Colonic mucosa (tissue), 4 donors: ENCODE data around the gene PRMT1. TPM values are rescaled to one million over a fixed set of nuclear protein-coding genes. Genes with fewer than 3 reads are reported as not detected.
"Not testable (repeated sequence)": the region's sequence is repeated elsewhere in the genome, so short reads cannot be mapped to it uniquely, and the experiment has no call there.

ENCODE experiments used
- DNase-seq: peaks from one replicate; pipeline ENCODE4 v3.0.0-alpha.2; 2020
- H3K27ac ChIP-seq: fragments of 200-600 bp; one replicate; pipeline ENCODE4 v1.8.0; 2021
- H3K27me3 ChIP-seq: fragments of 200-600 bp; one replicate; pipeline ENCODE4 v1.8.0; 2021
- H3K36me3 ChIP-seq: fragments of 200-600 bp; one replicate; pipeline ENCODE4 v1.8.0; 2021
- H3K4me1 ChIP-seq: fragments of 200-600 bp; one replicate; pipeline ENCODE4 v1.8.0; 2021; ENCODE audit warnings: mild to moderate bottlenecking
- H3K4me3 ChIP-seq: fragments of 200-600 bp; one replicate; pipeline ENCODE4 v1.8.0; 2021
- H3K9ac ChIP-seq, 2 donors: one replicate each; pipeline ENCODE4 v1.7.0; 2013; ENCODE audit warnings: control low read depth in 2 of 2, low read depth in 2 of 2, low read length in 2 of 2
- H3K9me3 ChIP-seq: fragments of 200-600 bp; one replicate; pipeline ENCODE4 v1.8.0; 2021
- CTCF ChIP-seq: fragments of 200-600 bp; IDR thresholded peaks from one replicate; pipeline ENCODE4 v1.8.0; 2022; ENCODE audit warnings: antibody characterized with exemption, mild to moderate bottlenecking
- intact Hi-C: fragments of 100-400 bp; cut with DNase I; formaldehyde crosslinking; loops from one replicate; pipeline ENCODE4 v1.14.1; 2022
- total RNA-seq, 2 donors: library from RNA; stranded (reverse); fragmentation: NEBNext Ultra II Directional in 1 of 2; extraction: Animal tissue kit (Norgen Biotek cat#: 25700) in 1 of 2; gene quantifications; one replicate each; pipeline ENCODE4 v1.2.1, GENCODE V29; 2021
- donor health status: healthy.
- donor health status: DM: no; HTN: no; CAD: no.
- donor health status: DM: no; HTN: no; CAD: no.

The PRMT1 gene
- total RNA-seq, result 100 to 1,000 TPM in 1 of 2 donors, 10 to 100 TPM in 1; 81.3 to 177 TPM

GRCh38 chr19:49677231-49677900 is at the start of gene PRMT1:
Gene PRMT1 (plus strand): TSS chr19:49677271. CDS start chr19:49677281, 10 bp downstream.
- peak within 1 kb of the TSS; percentile 82 to 97 for H3K9ac ChIP-seq
- H3K4me1 ChIP-seq, result peaks cover 12% of the 10 kb centered on the region
- H3K36me3 ChIP-seq, result no peaks in the 10 kb centered on the region
- no peak for TF ChIP-seq CTCF
- H3K9me3 ChIP-seq, result no peaks in the 10 kb centered on the region
- intact Hi-C loops, result no loop called here
- H3K27ac ChIP-seq, result peak within 1 kb of the TSS; percentile 88
- peak within 1 kb of the TSS; percentile 66 for H3K4me3 ChIP-seq
- no peaks in the 10 kb centered on the region for H3K27me3 ChIP-seq
- no peak for DNase-seq

GRCh38 chr19:49629659-49630058 is 47.4 kb upstream of the PRMT1 start:
- H3K9ac ChIP-seq, result no peak overlapping the region
- intact Hi-C loops, result no loop called here
- no peaks in the 10 kb centered on the region for H3K4me1 ChIP-seq
- no peaks in the 10 kb centered on the region for H3K9me3 ChIP-seq
- no peak for DNase-seq
- H3K36me3 ChIP-seq, result no peaks in the 10 kb centered on the region
- TF ChIP-seq CTCF, result no peak
- no peaks in the 10 kb centered on the region for H3K27me3 ChIP-seq
- no peak overlapping the region for H3K27ac ChIP-seq
- no peak overlapping the region for H3K4me3 ChIP-seq

GRCh38 chr19:49631014-49631588 is 46.0 kb upstream of the PRMT1 start:
- no peak overlapping the region for H3K27ac ChIP-seq

GRCh38 chr19:49631610-49632192 is 45.4 kb upstream of the PRMT1 start:
- no peak overlapping the region for H3K9ac ChIP-seq
- no peaks in the 10 kb centered on the region for H3K36me3 ChIP-seq
- no peaks in the 10 kb centered on the region for H3K4me1 ChIP-seq
- H3K27me3 ChIP-seq, result no peaks in the 10 kb centered on the region
- DNase-seq, result no peak
- H3K4me3 ChIP-seq, result no peak overlapping the region
- intact Hi-C loops, result no loop called here
- no peaks in the 10 kb centered on the region for H3K9me3 ChIP-seq
- no peak overlapping the region for H3K27ac ChIP-seq
- no peak for TF ChIP-seq CTCF

More at GRCh38 chr19:49631014-49631588, 46.0 kb upstream of the PRMT1 start:
- Histone ChIP-seq H3K36me3 (no peaks in the 10 kb centered on the region), H3K9me3 (no peaks in the 10 kb centered on the region), H3K9ac (no peak overlapping the region), H3K27me3 (no peaks in the 10 kb centered on the region), H3K4me1 (no peaks in the 10 kb centered on the region), H3K4me3 (no peak overlapping the region)
- no peak for DNase-seq
- no peak for TF ChIP-seq CTCF
- intact Hi-C loops, result no loop called here

- Histone ChIP-seq H3K4me3 (no peak overlapping the region), H3K36me3 (no peaks in the 10 kb centered on the region), H3K27me3 (no peaks in the 10 kb centered on the region), H3K9me3 (no peaks in the 10 kb centered on the region), H3K9ac (no peak overlapping the region), H3K27ac (no peak overlapping the region), H3K4me1 (no peaks in the 10 kb centered on the region)
- TF ChIP-seq CTCF, result no peak
- no peak for DNase-seq
- intact Hi-C loops, result no loop called here
Observed at GRCh38 chr19:49632576-49632975, 44.5 kb upstream of the PRMT1 start.

- H3K27me3 ChIP-seq, H3K4me3 ChIP-seq, H3K9me3 ChIP-seq, H3K9ac ChIP-seq, H3K36me3 ChIP-seq, DNase-seq, H3K27ac ChIP-seq, H3K4me1 ChIP-seq, intact Hi-C loops: not testable (repeated sequence)
Observed at GRCh38 chr19:49633273-49633672, 43.8 kb upstream of the PRMT1 start.
